Panc1 (cell line): Measurements from ENCODE around the gene SORD. TPM values are rescaled to one million over a fixed set of nuclear protein-coding genes. Genes with fewer than 3 reads are reported as not detected.
"Not testable (repeated sequence)": the region's sequence is repeated elsewhere in the genome, so short reads cannot be mapped to it uniquely, and the experiment has no call there.

ENCODE experiments used
- ATAC-seq: fragments of 200-7000 bp; cut with Tn5 transposase; 2 replicates; pipeline ENCODE4 v1.9.1; 2020; ENCODE audit warnings: mild to moderate bottlenecking, moderate library complexity
- BruUV-seq: library from RNA; stranded (reverse); fragments of 400-500 nt; replicated peaks from 2 replicates; lab custom pipeline; 2021; lab: Mats Ljungman, UMichigan
- CTCF ChIA-PET: fragments of 300-600 bp; sonication (Branson Sonifier 250); formaldehyde crosslinking; loops from one replicate; lab custom pipeline; 2022; ENCODE audit warnings: antibody characterized with exemption; lab: Charles Lee
- POLR2A ChIA-PET: fragments of 300-600 bp; sonication (Branson Sonifier 250); formaldehyde crosslinking; loops from one replicate; lab custom pipeline; 2022; ENCODE audit warnings: antibody characterized with exemption; lab: Charles Lee
- DNase-seq: peaks from one replicate; pipeline ENCODE4 v3.0.0-alpha.2; 2010; ENCODE audit warnings: low read depth, low spot score
- H3K27ac ChIP-seq: 2 replicates; pipeline ENCODE4 v1.5.1; 2011; ENCODE audit warnings: mild to moderate bottlenecking, low read length, inconsistent platforms
- H3K27me3 ChIP-seq: fragments of 200-500 bp; sonication (Bioruptor generic); 2 replicates; pipeline ENCODE4 v1.6.0; 2014; ENCODE audit warnings: low read length, inconsistent platforms; ENCODE audit not compliant: control insufficient read depth, insufficient read depth
- H3K36me3 ChIP-seq: fragments of 200-500 bp; sonication (Bioruptor generic); 2 replicates; pipeline ENCODE4 v1.5.1; 2014; ENCODE audit warnings: inconsistent platforms, mild to moderate bottlenecking, low read length, moderate library complexity; ENCODE audit not compliant: control insufficient read depth, insufficient read depth
- H3K4me1 ChIP-seq: 2 replicates; pipeline ENCODE4 v1.5.1; 2011; ENCODE audit warnings: inconsistent platforms, mild to moderate bottlenecking, low read length, moderate library complexity; ENCODE audit not compliant: control insufficient read depth, insufficient read depth
- H3K4me3 ChIP-seq, 2 experiments: 2 replicates each; pipeline ENCODE4 v1.5.1; 2011 to 2012; ENCODE audit warnings: low read depth in 2 of 2, low read length in 2 of 2, mild to moderate bottlenecking in 2 of 2, inconsistent platforms in 1 of 2, moderate library complexity in 1 of 2
- H3K9me3 ChIP-seq: fragments of 200-500 bp; sonication (Bioruptor generic); 2 replicates; pipeline ENCODE4 v1.5.1; 2014; ENCODE audit warnings: low read depth, mild to moderate bottlenecking, inconsistent platforms, low read length, moderate library complexity; ENCODE audit not compliant: control insufficient read depth, insufficient read depth
- POLR2AphosphoS5 ChIP-seq: IDR thresholded peaks from 2 replicates; pipeline ENCODE4 v1.6.1; 2012; ENCODE audit warnings: mild to moderate bottlenecking, low read depth, low read length, moderate library complexity
- SIN3A ChIP-seq: IDR thresholded peaks from 2 replicates; pipeline ENCODE4 v1.6.1; 2012; ENCODE audit warnings: low read depth, mild to moderate bottlenecking, low read length, moderate library complexity, borderline replicate concordance; ENCODE audit not compliant: insufficient read depth
- TCF7L2 ChIP-seq: IDR thresholded peaks from 2 replicates; pipeline ENCODE4 v1.6.1; 2011; ENCODE audit warnings: mild to moderate bottlenecking, low read depth, low read length, inconsistent platforms
- in situ Hi-C: cut with HindIII; loops from 2 replicates; pipeline ENCODE4 v1.10.0; 2016; ENCODE audit warnings: low sequenced_read_pairs, low pct_unique_long_range_greater_than_20kb
- intact Hi-C: fragments of 100-400 bp; cut with micrococcal nuclease; formaldehyde crosslinking; loops from one replicate; pipeline ENCODE4 v1.10.0; 2022; ENCODE audit not compliant: unreplicated experiment
- total RNA-seq: library from RNA; stranded (reverse); gene quantifications from one replicate; pipeline ENCODE4 v1.2.1, GENCODE V29; 2021; ENCODE audit not compliant: unreplicated experiment
- TF ChIP-seq, protein P1 (sequence below): fragments of 450-650 bp; IDR thresholded peaks from 2 replicates; pipeline ENCODE4 v1.5.1; 2017; ENCODE audit warnings: mild to moderate bottlenecking
- TF ChIP-seq, protein P2 (sequence below), 2 experiments: IDR thresholded peaks; 2 replicates each; pipeline ENCODE4 v1.6.1; 2011 to 2012; ENCODE audit warnings: low read depth in 2 of 2, control low read depth in 1 of 2, low read length in 1 of 2, mild to moderate bottlenecking in 1 of 2, moderate library complexity in 1 of 2; ENCODE audit not compliant: insufficient read depth in 1 of 2

The SORD gene
- total RNA-seq, 1 experiment from 2014 or later, result 34.0 TPM

DNA sequence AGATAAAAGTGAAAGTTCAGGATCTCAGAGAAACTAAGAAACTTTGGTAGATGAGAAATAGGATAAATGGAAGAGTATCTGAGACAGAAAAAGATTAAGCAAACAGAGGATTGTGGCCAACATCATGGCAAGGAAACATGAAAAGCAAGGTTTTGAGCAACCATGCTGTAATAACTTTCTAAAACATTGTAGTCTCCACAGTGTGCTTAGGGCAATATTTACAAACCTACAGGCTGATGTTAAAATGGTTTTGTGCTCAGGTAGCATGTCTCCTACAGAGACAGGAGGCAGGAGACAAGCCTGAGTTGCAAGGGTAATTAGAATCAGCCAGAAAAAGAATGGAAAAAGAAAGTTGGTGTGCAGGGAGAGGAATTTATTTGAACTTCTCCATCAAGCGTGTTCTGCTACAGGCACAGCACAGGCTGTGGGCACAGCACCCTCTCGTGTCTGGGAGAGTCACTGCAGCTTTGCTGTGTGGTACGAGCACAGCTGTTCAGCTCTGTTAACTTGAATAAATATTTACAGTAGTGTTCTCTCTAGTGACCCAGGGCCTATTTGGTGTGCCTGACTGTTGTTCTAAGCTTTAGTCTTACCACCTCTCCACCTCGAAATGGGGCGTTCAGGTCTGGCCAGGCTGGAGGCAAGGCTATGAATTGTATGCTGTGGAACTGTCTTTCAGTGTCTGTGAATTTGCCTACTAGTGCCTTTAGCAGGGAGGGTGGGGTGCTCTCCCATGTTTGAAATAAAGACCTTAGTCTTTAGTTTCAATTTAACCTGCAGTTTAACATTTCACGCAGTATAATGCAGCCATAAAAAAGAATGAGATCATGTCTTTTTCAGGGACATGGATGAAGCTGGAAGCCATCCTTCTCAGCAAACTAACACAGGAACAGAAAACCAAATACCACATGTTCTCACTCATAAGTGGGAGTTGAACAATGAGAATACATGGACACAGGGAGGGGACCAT, 14.1 kb downstream of the SORD start:
- H3K4me1 ChIP-seq, in situ Hi-C loops, H3K36me3 ChIP-seq, intact Hi-C loops, H3K4me3 ChIP-seq, BruUV-seq, H3K27me3 ChIP-seq, H3K27ac ChIP-seq, H3K9me3 ChIP-seq: not testable (repeated sequence)
- ATAC-seq (peak; percentile 98), DNase-seq (peak; percentile 60)
- TF ChIP-seq, protein P1, sequence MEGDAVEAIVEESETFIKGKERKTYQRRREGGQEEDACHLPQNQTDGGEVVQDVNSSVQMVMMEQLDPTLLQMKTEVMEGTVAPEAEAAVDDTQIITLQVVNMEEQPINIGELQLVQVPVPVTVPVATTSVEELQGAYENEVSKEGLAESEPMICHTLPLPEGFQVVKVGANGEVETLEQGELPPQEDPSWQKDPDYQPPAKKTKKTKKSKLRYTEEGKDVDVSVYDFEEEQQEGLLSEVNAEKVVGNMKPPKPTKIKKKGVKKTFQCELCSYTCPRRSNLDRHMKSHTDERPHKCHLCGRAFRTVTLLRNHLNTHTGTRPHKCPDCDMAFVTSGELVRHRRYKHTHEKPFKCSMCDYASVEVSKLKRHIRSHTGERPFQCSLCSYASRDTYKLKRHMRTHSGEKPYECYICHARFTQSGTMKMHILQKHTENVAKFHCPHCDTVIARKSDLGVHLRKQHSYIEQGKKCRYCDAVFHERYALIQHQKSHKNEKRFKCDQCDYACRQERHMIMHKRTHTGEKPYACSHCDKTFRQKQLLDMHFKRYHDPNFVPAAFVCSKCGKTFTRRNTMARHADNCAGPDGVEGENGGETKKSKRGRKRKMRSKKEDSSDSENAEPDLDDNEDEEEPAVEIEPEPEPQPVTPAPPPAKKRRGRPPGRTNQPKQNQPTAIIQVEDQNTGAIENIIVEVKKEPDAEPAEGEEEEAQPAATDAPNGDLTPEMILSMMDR, result peak; percentile 95
- ChIA-PET POLR2A (interaction anchor here (0.7 kb wide), 1 partner anchor 10 kb away, joined by 3 read pairs; no protein-coding TSS in a partner anchor), CTCF (interaction anchor here (0.5 to 1.1 kb wide), 3 partner anchors 68 to 196 kb away, joined by 3 read pairs; no protein-coding TSS in a partner anchor)

DNA sequence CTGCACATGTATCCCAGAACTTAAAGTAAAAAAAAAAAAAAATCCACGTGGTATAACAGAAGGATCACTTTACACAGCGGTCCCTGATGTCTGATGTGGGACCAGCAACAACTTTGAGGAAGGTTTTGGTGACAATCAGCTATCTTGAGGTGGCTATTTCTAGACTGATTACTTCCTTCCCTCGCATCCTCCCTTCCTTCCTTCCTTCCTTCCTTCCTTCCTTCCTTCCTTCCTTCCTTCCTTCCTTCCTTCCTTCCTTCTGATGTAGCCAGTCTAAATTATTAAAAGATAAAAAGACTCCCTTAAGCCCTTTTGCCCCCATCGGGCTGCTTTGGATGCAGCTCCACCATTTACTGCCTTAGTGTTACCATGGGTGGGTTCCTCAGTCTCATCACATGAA, 14.9 kb downstream of the SORD start:
- DNase-seq (no peak), ATAC-seq (no peak)
- Histone ChIP-seq H3K4me3 (no peak overlapping the region), H3K27ac (no peak overlapping the region), H3K9me3 (no peaks in the 10 kb centered on the region), H3K4me1 (no peaks in the 10 kb centered on the region), H3K27me3 (no peaks in the 10 kb centered on the region), H3K36me3 (no peaks in the 10 kb centered on the region)
- ChIA-PET CTCF (no interaction called here), POLR2A (no interaction called here)
- TF ChIP-seq, protein P1, result no peak
- no peak for TF ChIP-seq TCF7L2
- TF ChIP-seq POLR2AphosphoS5, result no peak
- TF ChIP-seq, protein P2, sequence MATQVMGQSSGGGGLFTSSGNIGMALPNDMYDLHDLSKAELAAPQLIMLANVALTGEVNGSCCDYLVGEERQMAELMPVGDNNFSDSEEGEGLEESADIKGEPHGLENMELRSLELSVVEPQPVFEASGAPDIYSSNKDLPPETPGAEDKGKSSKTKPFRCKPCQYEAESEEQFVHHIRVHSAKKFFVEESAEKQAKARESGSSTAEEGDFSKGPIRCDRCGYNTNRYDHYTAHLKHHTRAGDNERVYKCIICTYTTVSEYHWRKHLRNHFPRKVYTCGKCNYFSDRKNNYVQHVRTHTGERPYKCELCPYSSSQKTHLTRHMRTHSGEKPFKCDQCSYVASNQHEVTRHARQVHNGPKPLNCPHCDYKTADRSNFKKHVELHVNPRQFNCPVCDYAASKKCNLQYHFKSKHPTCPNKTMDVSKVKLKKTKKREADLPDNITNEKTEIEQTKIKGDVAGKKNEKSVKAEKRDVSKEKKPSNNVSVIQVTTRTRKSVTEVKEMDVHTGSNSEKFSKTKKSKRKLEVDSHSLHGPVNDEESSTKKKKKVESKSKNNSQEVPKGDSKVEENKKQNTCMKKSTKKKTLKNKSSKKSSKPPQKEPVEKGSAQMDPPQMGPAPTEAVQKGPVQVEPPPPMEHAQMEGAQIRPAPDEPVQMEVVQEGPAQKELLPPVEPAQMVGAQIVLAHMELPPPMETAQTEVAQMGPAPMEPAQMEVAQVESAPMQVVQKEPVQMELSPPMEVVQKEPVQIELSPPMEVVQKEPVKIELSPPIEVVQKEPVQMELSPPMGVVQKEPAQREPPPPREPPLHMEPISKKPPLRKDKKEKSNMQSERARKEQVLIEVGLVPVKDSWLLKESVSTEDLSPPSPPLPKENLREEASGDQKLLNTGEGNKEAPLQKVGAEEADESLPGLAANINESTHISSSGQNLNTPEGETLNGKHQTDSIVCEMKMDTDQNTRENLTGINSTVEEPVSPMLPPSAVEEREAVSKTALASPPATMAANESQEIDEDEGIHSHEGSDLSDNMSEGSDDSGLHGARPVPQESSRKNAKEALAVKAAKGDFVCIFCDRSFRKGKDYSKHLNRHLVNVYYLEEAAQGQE (IDR thresholded peaks at IDR 0.05; ENCODE audit: insufficient read depth in 1 of 2, low read depth in 2 of 2, low read length in 1 of 2), result no peak
- no peak for TF ChIP-seq SIN3A
- no TSS peak for BruUV-seq
- in situ Hi-C loops (no loop called here), intact Hi-C loops (no loop called here)

DNA sequence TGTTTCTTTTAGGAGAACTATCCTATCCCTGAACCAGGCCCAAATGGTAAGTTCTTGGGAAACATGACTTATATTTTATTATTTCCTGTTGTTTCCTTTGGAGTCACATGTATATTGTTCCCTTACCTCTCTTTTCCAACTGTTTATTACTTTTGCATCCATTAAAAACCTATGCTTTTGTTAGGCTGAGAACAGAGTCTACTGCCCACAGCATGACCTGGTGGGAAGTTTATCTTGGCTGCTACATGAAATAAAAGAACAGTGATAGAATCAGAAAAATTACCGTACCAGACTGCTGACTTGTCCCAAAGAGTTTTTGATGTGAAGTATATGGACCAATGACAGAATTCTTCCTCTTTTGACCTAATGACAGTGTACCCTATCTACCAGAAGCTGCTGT, 17.4 kb downstream of the SORD start:
- H3K36me3 ChIP-seq, CTCF ChIA-PET, intact Hi-C loops, H3K27ac ChIP-seq, H3K4me1 ChIP-seq, H3K9me3 ChIP-seq, H3K4me3 ChIP-seq, ATAC-seq, BruUV-seq, H3K27me3 ChIP-seq, in situ Hi-C loops, DNase-seq, POLR2A ChIA-PET: not testable (repeated sequence)
